Fibroblast of mammary gland (primary cell): Measurements from ENCODE around the gene CERS6.
"Not testable (repeated sequence)": the region's sequence is repeated elsewhere in the genome, so short reads cannot be mapped to it uniquely, and the experiment has no call there.

Experiments
- DNase-seq: peaks from one replicate; pipeline ENCODE4 v3.0.0-alpha.2; 2010; ENCODE audit warnings: low read depth
- H3K4me3 ChIP-seq: 2 replicates; pipeline ENCODE4 v1.5.1; 2011; ENCODE audit warnings: low read depth, mild to moderate bottlenecking, low read length, moderate library complexity; ENCODE audit not compliant: control insufficient read depth
- TF ChIP-seq, protein P1 (sequence below): conservative IDR thresholded peaks from 2 replicates; pipeline ENCODE4 v1.5.1; 2011; ENCODE audit warnings: low read depth, low read length, inconsistent platforms; ENCODE audit not compliant: control insufficient read depth, insufficient read depth

CERS6 gene

DNA sequence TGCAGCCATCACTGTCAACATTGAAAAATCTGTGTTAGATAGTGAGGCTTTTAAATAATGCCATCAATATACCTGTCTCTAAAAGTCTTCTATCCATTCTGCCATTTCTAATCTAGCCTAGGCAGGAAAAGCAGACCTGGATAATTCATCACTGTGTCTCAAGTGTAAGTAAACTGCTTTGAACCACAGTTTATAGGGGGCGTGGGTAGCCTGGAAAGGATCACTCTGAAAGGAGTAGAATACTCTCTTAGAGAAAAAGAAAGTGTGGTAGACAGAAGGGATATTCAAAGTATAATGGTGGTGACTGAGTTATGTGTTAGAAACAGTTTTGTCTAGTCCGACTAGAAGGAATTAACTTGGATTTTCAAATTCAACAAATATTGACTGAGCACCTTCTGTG lies 40.8 kb downstream of the CERS6 start:
- no peak for DNase-seq
- H3K4me3 ChIP-seq = no peak overlapping the region
- TF ChIP-seq, protein P1, sequence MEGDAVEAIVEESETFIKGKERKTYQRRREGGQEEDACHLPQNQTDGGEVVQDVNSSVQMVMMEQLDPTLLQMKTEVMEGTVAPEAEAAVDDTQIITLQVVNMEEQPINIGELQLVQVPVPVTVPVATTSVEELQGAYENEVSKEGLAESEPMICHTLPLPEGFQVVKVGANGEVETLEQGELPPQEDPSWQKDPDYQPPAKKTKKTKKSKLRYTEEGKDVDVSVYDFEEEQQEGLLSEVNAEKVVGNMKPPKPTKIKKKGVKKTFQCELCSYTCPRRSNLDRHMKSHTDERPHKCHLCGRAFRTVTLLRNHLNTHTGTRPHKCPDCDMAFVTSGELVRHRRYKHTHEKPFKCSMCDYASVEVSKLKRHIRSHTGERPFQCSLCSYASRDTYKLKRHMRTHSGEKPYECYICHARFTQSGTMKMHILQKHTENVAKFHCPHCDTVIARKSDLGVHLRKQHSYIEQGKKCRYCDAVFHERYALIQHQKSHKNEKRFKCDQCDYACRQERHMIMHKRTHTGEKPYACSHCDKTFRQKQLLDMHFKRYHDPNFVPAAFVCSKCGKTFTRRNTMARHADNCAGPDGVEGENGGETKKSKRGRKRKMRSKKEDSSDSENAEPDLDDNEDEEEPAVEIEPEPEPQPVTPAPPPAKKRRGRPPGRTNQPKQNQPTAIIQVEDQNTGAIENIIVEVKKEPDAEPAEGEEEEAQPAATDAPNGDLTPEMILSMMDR = no peak

DNA sequence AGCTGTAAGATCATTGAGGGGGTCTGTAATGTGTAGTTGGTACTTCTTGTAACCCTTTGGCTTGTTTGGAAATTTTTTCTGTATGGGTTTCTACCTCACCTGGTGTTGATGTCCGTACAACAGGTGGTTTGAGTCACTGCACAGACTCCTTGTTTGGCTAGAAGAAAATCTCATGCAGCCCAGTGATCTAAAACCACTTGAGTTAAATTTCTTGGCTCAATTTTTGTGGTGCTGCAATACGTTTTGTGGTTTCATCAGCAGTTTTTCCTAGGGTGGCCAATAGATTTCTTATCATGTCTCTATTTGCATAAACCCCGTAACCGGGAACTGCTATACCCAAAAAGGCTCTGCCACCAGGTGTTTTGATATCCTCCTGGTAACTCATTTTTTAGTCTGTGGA lies 43.4 kb downstream of the CERS6 start:
- H3K4me3 ChIP-seq = no peak overlapping the region
- DNase-seq = no peak
- TF ChIP-seq, protein P1 = no peak

DNA sequence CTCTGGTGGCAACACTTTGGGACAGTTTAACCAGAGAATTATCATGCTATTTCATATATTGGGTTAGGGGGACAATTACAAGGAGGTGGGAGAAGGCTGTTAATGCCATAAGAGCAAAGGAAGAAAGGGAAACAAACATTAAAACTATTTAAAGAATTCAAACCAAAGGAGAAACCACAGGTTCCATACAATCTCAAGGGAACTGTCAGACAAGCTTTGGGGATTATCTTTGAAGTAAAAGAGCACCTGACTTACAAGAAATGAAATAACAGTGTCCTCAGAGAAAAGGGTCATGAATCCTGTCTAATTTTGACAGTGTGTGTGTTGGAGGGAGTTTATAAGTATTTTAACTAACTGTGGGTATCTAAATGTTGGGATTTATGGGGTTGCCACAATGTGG lies 44.4 kb downstream of the CERS6 start:
- DNase-seq = no peak
- no peak overlapping the region for H3K4me3 ChIP-seq
- TF ChIP-seq, protein P1 = no peak

DNA sequence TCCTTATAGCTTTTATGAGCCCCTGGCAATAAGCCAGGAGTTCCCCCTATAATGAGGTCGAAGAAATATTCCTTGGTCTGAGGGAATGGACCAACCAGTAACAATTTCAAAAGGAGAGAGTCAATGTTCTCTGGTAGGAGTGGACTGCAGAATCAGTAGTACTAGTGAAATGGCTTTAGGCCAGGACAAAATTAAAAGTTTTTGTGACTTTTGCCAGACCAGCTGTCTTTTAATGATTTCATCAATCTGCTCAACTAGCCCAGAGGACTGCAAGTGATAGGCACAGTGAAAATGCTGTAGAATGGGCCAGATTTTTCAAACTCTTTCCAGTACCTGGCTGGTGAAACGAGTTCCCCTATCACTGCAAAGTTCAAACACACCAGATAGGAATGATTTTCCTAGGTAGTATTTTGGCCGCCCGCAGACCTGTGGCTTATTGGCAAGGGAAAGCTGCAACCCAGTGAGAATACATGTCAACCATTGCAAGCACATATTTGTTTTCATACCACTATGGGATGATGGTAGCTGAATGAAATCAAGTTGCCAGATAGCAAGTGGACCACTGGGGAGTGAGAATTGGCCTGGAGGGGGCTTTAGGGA lies 45.5 kb downstream of the CERS6 start:
- no peak for DNase-seq
- TF ChIP-seq, protein P1 = no peak
- no peak overlapping the region for H3K4me3 ChIP-seq

DNA sequence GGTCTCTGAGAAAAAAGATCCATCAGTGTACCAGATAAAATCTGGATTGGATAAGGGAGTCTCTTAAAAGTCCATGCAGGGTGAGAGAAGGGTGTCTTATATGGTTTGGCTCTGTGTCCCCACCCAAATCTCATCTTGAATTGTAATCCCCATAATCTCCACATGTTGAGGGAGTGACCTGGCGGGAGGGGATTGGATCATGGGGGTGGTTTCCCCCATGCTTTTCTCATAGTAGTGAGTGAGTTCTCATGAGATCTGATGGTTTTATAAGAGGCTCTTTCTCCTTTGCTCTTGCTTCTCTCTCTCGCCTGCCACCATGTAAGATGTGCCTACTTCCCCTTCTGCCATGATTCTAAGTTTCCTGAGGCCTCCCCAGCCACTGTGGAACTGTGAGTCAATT lies 46.8 kb downstream of the CERS6 start:
- DNase-seq, H3K4me3 ChIP-seq: not testable (repeated sequence)

DNA sequence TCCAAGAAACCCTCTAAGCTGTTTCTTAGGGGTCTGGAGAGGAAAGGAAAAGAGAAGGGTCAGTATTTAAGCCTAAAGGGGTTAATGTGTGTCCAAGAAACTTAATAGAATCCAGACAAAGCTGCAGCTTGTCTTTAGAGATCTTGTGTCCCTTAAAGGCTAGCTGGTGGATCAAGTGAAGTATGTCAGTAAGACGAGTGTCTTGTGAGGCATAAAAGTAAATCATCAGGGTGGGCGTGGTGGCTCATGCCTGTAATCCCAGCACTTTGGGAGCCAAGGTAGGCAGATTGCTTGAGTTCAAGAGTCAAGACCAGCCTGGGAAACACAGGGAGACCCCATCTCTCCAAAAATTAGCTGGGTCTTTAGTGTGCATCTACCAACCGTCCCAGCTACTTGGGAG lies 47.8 kb downstream of the CERS6 start:
- no peak for DNase-seq
- TF ChIP-seq, protein P1 = no peak
- no peak overlapping the region for H3K4me3 ChIP-seq

DNA sequence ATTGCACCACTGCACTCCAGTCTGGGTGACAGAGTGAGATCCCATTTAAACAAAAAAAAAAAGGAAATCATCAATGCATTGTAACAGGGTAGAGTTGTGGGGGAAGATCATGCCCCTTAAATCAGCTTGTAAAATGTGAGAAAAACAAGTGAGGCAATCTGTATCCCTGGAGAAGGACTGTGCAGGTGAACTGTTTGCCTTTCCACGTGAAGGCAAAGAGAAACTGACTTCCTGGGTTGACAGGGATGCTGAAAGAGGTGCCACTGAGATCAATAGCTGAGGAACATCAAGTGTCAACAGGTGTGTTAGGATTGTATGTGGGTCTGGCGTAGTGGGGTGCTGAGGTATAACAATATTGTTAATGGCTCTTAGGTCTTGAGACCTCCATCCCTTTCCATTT lies 48.3 kb downstream of the CERS6 start:
- TF ChIP-seq, protein P1 = no peak
- no peak overlapping the region for H3K4me3 ChIP-seq

More for the DNA sequence above, 48.3 kb downstream of the CERS6 start:
- no peak for DNase-seq
